Smooth muscle cell (in vitro differentiated cells): ENCODE measurements around the gene PLAC8. TPM values are rescaled to one million over a fixed set of nuclear protein-coding genes. Genes with fewer than 3 reads are reported as not detected.

Source experiments
- DNase-seq: peaks from one replicate; lab custom pipeline; 2025; ENCODE audit not compliant: unreplicated experiment; lab: John Stamatoyannopoulos, UW
- H2AFZ ChIP-seq: fragments of 200-600 bp; sonication (generic); 2 replicates; pipeline ENCODE4 v1.6.0; 2016; ENCODE audit warnings: antibody characterized with exemption, low read depth, mild to moderate bottlenecking
- H3F3A ChIP-seq: fragments of 200-600 bp; sonication (generic); 2 replicates; pipeline ENCODE4 v1.6.0; 2017; ENCODE audit warnings: antibody characterized with exemption, low read depth
- H3K27ac ChIP-seq: fragments of 200-600 bp; sonication (generic); 2 replicates; pipeline ENCODE4 v1.5.1; 2016; ENCODE audit warnings: low read depth, mild to moderate bottlenecking
- H3K27me3 ChIP-seq: fragments of 200-600 bp; sonication (generic); 2 replicates; pipeline ENCODE4 v1.6.1; 2016; ENCODE audit warnings: low read depth, mild to moderate bottlenecking
- H3K36me3 ChIP-seq: fragments of 200-600 bp; sonication (generic); 2 replicates; pipeline ENCODE4 v1.5.1; 2016; ENCODE audit warnings: low read depth
- H3K4me1 ChIP-seq: fragments of 200-600 bp; sonication (generic); 2 replicates; pipeline ENCODE4 v1.5.1; 2016; ENCODE audit warnings: low read depth
- H3K4me2 ChIP-seq: fragments of 200-600 bp; sonication (generic); 2 replicates; pipeline ENCODE4 v1.6.0; 2016; ENCODE audit warnings: mild to moderate bottlenecking
- H3K4me3 ChIP-seq: fragments of 200-600 bp; sonication (generic); 2 replicates; pipeline ENCODE4 v1.5.1; 2016; ENCODE audit warnings: mild to moderate bottlenecking
- H3K79me2 ChIP-seq: fragments of 200-600 bp; sonication (generic); 2 replicates; pipeline ENCODE4 v1.6.0; 2016; ENCODE audit warnings: low read depth, mild to moderate bottlenecking
- H3K9ac ChIP-seq: fragments of 200-600 bp; sonication (generic); 2 replicates; pipeline ENCODE4 v1.6.0; 2016; ENCODE audit warnings: low read depth
- H3K9me3 ChIP-seq: fragments of 200-600 bp; sonication (generic); replicated peaks from 2 replicates; pipeline ENCODE4 v1.5.1; 2016; ENCODE audit warnings: low read depth
- H4K20me1 ChIP-seq: fragments of 200-600 bp; sonication (generic); 2 replicates; pipeline ENCODE4 v1.6.0; 2016; ENCODE audit warnings: low read depth
- CTCF ChIP-seq: fragments of 200-600 bp; sonication (generic); IDR thresholded peaks from 2 replicates; pipeline ENCODE4 v1.5.1; 2017; ENCODE audit warnings: borderline replicate concordance, mild to moderate bottlenecking, antibody characterized with exemption; ENCODE audit not compliant: insufficient read depth, poor library complexity, severe bottlenecking
- WGBS: methylation state at CpG from one replicate; pipeline ENCODE4 v1.1.7; 2016; ENCODE audit warnings: low lambda C conversion rate; 5-methylcytosine and 5-hydroxymethylcytosine counted together
- polyA plus RNA-seq: library from polyadenylated mRNA; unstranded; fragments of >200 nt; fragmentation: Nextera tagmentation; extraction: Ambion mirVana; gene quantifications from 2 replicates; pipeline ENCODE4 v1.2.1, GENCODE V29; 2016
- total RNA-seq: library from RNA; depleted of rRNA; stranded (reverse); fragments of >200 nt; gene quantifications from 2 replicates; pipeline ENCODE4 v1.2.3, GENCODE V29; 2014

Gene PLAC8
- total and polyA plus RNA-seq, 2 experiments from 2014 or later = 5.0 to 25.6 TPM

GRCh38 chr4:83108101-83108861, 6.2 kb downstream of the PLAC8 start:
- Histone ChIP-seq H3K79me2 (no peaks in the 10 kb centered on the region), H2AFZ (peak overlapping the region; percentile 98), H3K27ac (no peak overlapping the region), H3K9me3 (no peaks in the 10 kb centered on the region), H3K27me3 (no peaks in the 10 kb centered on the region), H3K4me3 (peak overlapping the region; percentile 72), H3F3A (no peaks in the 10 kb centered on the region), H3K4me1 (no peaks in the 10 kb centered on the region), H3K9ac (no peak overlapping the region), H4K20me1 (no peaks in the 10 kb centered on the region), H3K4me2 (no peak overlapping the region), H3K36me3 (no peaks in the 10 kb centered on the region)
- 92% methylated on average over 26 of the region's 26 CpGs for WGBS
- no peak for TF ChIP-seq CTCF
- DNase-seq = no peak

DNA sequence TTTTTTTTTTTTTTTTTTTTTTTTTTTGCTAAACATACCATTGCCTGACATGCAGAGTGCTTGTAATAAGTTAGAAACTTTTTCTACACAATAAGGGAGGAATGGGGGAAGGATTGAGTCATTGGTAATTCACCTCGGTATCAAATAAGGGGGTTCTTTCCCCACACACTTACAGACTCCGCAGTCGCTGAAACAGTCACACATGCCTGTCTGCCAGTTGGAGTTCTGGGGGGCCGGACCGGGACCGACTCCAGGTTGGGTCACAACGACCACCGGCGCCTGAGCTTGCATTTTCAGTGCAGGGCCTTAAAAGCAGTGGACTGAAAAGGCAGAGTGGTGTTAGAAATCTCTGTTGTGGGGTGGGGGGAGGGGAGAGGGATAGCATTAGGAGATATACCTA, 6.9 kb downstream of the PLAC8 start:
- Histone ChIP-seq H3K9ac (no peak overlapping the region), H3K4me3 (no peak overlapping the region), H3K36me3 (no peaks in the 10 kb centered on the region), H3K4me1 (no peaks in the 10 kb centered on the region), H3F3A (no peaks in the 10 kb centered on the region), H3K9me3 (no peaks in the 10 kb centered on the region), H3K27me3 (no peaks in the 10 kb centered on the region), H3K4me2 (no peak overlapping the region), H3K79me2 (no peaks in the 10 kb centered on the region), H2AFZ (no peak overlapping the region), H3K27ac (no peak overlapping the region), H4K20me1 (no peaks in the 10 kb centered on the region)
- no peak for TF ChIP-seq CTCF
- 96% methylated on average over 9 of the region's 9 CpGs for WGBS
- no peak for DNase-seq

DNA sequence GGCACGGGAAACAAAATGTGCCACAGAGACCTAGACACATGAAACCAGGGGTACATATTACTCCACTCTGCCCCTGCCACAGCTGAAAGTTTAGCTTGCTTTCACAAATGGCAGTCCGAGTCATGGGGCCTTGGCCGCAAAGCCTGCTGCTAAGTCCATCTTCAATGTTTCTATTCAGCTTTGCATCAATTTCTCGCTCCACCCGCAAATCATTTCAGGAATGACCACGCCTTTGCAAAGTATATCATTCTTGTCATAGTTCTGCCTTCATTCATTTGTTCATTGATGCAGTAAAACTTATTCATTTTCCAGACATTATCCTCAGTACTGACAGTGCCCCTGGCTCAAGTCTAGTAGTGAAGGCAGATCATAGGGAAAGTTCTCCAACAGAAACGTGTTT, 9.5 kb downstream of the PLAC8 start:
- H3K4me2 ChIP-seq = no peak overlapping the region
- H3K4me1 ChIP-seq = no peaks in the 10 kb centered on the region
- H4K20me1 ChIP-seq = no peaks in the 10 kb centered on the region
- no peak overlapping the region for H3K27ac ChIP-seq
- no peak overlapping the region for H3K4me3 ChIP-seq
- TF ChIP-seq CTCF = no peak
- no peak for DNase-seq
- H3K79me2 ChIP-seq = no peaks in the 10 kb centered on the region
- no peak overlapping the region for H2AFZ ChIP-seq
- H3F3A ChIP-seq = no peaks in the 10 kb centered on the region
- H3K9ac ChIP-seq = no peak overlapping the region
- no peaks in the 10 kb centered on the region for H3K27me3 ChIP-seq
- H3K9me3 ChIP-seq = no peaks in the 10 kb centered on the region
- WGBS = 96% methylated on average over 7 of the region's 7 CpGs
- H3K36me3 ChIP-seq = no peaks in the 10 kb centered on the region

DNA sequence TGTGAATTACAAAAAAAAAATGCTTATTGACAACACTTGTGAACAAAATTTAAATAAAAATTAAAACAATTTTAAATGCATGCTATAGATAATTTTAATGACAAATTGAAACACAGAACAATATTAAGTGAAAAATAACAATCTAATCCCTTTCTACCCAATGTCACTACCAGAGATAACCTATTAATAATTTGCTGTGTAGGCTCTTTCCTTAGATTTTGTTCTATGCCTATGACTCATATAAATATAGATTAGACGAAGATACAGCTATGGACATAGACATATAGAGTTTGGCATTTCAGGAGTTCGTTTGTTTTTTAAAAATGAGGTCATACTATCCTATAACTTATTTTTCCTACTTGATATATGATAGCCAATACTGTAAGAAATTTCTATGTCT, 18.1 kb downstream of the PLAC8 start:
- WGBS = 91% methylated on average over 2 of the region's 2 CpGs

More for the DNA sequence above, 18.1 kb downstream of the PLAC8 start:
- Histone ChIP-seq H3K27me3 (no peaks in the 10 kb centered on the region), H2AFZ (no peak overlapping the region), H3K4me2 (no peak overlapping the region), H3K9ac (no peak overlapping the region), H3F3A (no peaks in the 10 kb centered on the region), H4K20me1 (no peaks in the 10 kb centered on the region), H3K4me3 (no peak overlapping the region), H3K4me1 (no peaks in the 10 kb centered on the region), H3K9me3 (no peaks in the 10 kb centered on the region), H3K36me3 (no peaks in the 10 kb centered on the region), H3K27ac (no peak overlapping the region), H3K79me2 (no peaks in the 10 kb centered on the region)
- DNase-seq = no peak
- no peak for TF ChIP-seq CTCF
